Keratinocyte (primary cell): ENCODE data around the gene ENTPD6. TPM values are rescaled to one million over a fixed set of nuclear protein-coding genes. Genes with fewer than 3 reads are reported as not detected.

Experiments used
- DNase-seq: peaks from one replicate; pipeline ENCODE4 v3.0.0-alpha.2; 2011; ENCODE audit warnings: low read depth, missing footprints, low spot score
- FAIRE-seq: peaks from 2 replicates; lab custom pipeline; 2011; peaks lifted over from hg19 to GRCh38; lab: Jason Lieb, UNC
- H2AFZ ChIP-seq: 2 replicates; pipeline ENCODE4 v1.6.0; 2012; ENCODE audit warnings: low read length, control low read depth, inconsistent platforms; ENCODE audit not compliant: control insufficient read depth
- H3K27ac ChIP-seq: 2 replicates; pipeline ENCODE4 v1.5.1; 2011; ENCODE audit warnings: low read length; ENCODE audit not compliant: control insufficient read depth, insufficient read depth
- H3K27me3 ChIP-seq: 3 replicates; pipeline ENCODE4 v1.6.0; 2011; ENCODE audit warnings: low read length; ENCODE audit not compliant: control insufficient read depth, insufficient read depth; ENCODE audit errors: extremely low read depth
- H3K36me3 ChIP-seq, 2 experiments: 2 replicates in 1 of 2; 3 replicates in 1 of 2; pipeline ENCODE4 v1.5.1; 2011; ENCODE audit warnings: low read length in 2 of 2, mild to moderate bottlenecking in 1 of 2; ENCODE audit not compliant: control insufficient read depth in 2 of 2, insufficient read depth in 2 of 2; ENCODE audit errors: extremely low read depth in 1 of 2
- H3K4me1 ChIP-seq: 3 replicates; pipeline ENCODE4 v1.5.1; 2011; ENCODE audit warnings: low read length; ENCODE audit not compliant: control insufficient read depth, insufficient read depth; ENCODE audit errors: extremely low read depth
- H3K4me2 ChIP-seq: 3 replicates; pipeline ENCODE4 v1.6.0; 2011; ENCODE audit warnings: low read depth, low read length; ENCODE audit not compliant: control insufficient read depth, insufficient read depth; ENCODE audit errors: extremely low read depth
- H3K4me3 ChIP-seq, 3 experiments: fragments of 200-600 bp in 1 of 3; sonication (generic) in 1 of 3; 2 replicates in 2 of 3; 3 replicates in 1 of 3; pipeline ENCODE4 v1.5.1; 2011 to 2016; ENCODE audit warnings: low read length in 3 of 3, mild to moderate bottlenecking in 3 of 3, control low read depth in 2 of 3, inconsistent platforms in 1 of 3, low read depth in 1 of 3, mixed read lengths in 1 of 3, mixed run types in 1 of 3, moderate library complexity in 1 of 3; ENCODE audit not compliant: control insufficient read depth in 2 of 3, insufficient read depth in 2 of 3; ENCODE audit errors: extremely low read depth in 1 of 3
- H3K79me2 ChIP-seq: 2 replicates; pipeline ENCODE4 v1.6.0; 2012; ENCODE audit warnings: low read length; ENCODE audit not compliant: control insufficient read depth, insufficient read depth
- H3K9ac ChIP-seq: 3 replicates; pipeline ENCODE4 v1.6.0; 2011; ENCODE audit warnings: low read length; ENCODE audit not compliant: control insufficient read depth, insufficient read depth; ENCODE audit errors: extremely low read depth
- H3K9me1 ChIP-seq: 3 replicates; pipeline ENCODE4 v1.6.0; 2011; ENCODE audit warnings: low read length; ENCODE audit not compliant: control insufficient read depth, insufficient read depth; ENCODE audit errors: extremely low read depth
- H3K9me3 ChIP-seq: 2 replicates; pipeline ENCODE4 v1.5.1; 2012; ENCODE audit warnings: low read depth, low read length; ENCODE audit not compliant: control insufficient read depth
- H4K20me1 ChIP-seq: 3 replicates; pipeline ENCODE4 v1.6.0; 2011; ENCODE audit warnings: low read length; ENCODE audit not compliant: control insufficient read depth, insufficient read depth; ENCODE audit errors: extremely low read depth
- CTCF ChIP-seq, 3 experiments: IDR thresholded peaks in 1 of 3; conservative IDR thresholded peaks in 1 of 3; optimal IDR thresholded peaks in 1 of 3; 2 replicates in 2 of 3; 3 replicates in 1 of 3; pipeline versions ENCODE3 to v1.5.1; 2011; ENCODE audit warnings: low read length in 3 of 3, mild to moderate bottlenecking in 3 of 3, moderate library complexity in 2 of 3, control low read depth in 1 of 3, inconsistent platforms in 1 of 3; ENCODE audit not compliant: insufficient read depth in 2 of 3; ENCODE audit errors: extremely low read depth in 1 of 3
- EZH2 ChIP-seq: IDR thresholded peaks from one replicate; pipeline ENCODE4 v1.6.1; 2012; ENCODE audit warnings: inconsistent platforms, mild to moderate bottlenecking, low read length, moderate library complexity
- dilution Hi-C: fragments of 300-500 bp; cut with MboI; formaldehyde crosslinking; loops from one replicate; pipeline ENCODE4 v1.7.0; 2020; ENCODE audit warnings: low sequenced_read_pairs; ENCODE audit not compliant: extremely low pct_ligation_motif_present
- polyA plus RNA-seq, 5 experiments: library from polyadenylated mRNA; depleted of rRNA in 3 of 5; stranded (reverse) in 3 of 5; stranded (forward) in 1 of 5; unstranded in 1 of 5; fragments of >200 nt; gene quantifications; 1 replicate in 1 of 5; 2 replicates in 3 of 5; 3 replicates in 1 of 5; pipeline versions ENCODE4 v1.2.1 to v1.2.3, GENCODE V29; 2011 to 2012; ENCODE audit warnings: missing spikeins in 2 of 5, low read depth in 1 of 5, low replicate concordance in 1 of 5

ENTPD6 gene
- polyA plus RNA-seq, 1 donor (not counting 4 experiments of a cell fraction or from before 2014, with no cell fraction given), result 57.8 TPM

GRCh38 chr20:25148982-25149846, 46.3 kb upstream of the ENTPD6 start:
- H2AFZ ChIP-seq, result peak overlapping the region; percentile 82
- DNase-seq (no peak), FAIRE-seq (no peak)
- no peaks in the 10 kb centered on the region for H3K4me1 ChIP-seq
- no peaks in the 10 kb centered on the region for H3K36me3 ChIP-seq
- H3K27me3 ChIP-seq, result peaks cover 26% of the 10 kb centered on the region
- TF ChIP-seq CTCF (optimal IDR thresholded peaks at IDR 0.05 in 1 of 3, IDR thresholded peaks at IDR 0.05 in 1 of 3, conservative IDR thresholded peaks at IDR 0.05 in 1 of 3; ENCODE audit: extremely low read depth in 1 of 3, insufficient read depth in 2 of 3, low read length in 3 of 3), result no peak
- TF ChIP-seq EZH2, result peak; percentile 30
- dilution Hi-C loops, result no loop called here
- no peaks in the 10 kb centered on the region for H3K9me1 ChIP-seq
- no peaks in the 10 kb centered on the region for H4K20me1 ChIP-seq
- H3K9me3 ChIP-seq, result no peaks in the 10 kb centered on the region
- H3K4me3 ChIP-seq, result no peak overlapping the region
- H3K4me2 ChIP-seq, result peak overlapping the region; percentile 37
- H3K79me2 ChIP-seq, result no peaks in the 10 kb centered on the region
- no peak overlapping the region for H3K9ac ChIP-seq
- no peak overlapping the region for H3K27ac ChIP-seq

GRCh38 chr20:25150016-25150415, 45.5 kb upstream of the ENTPD6 start:
- Histone ChIP-seq H3K27me3 (peaks cover 26% of the 10 kb centered on the region), H3K4me3 (no peak overlapping the region), H3K4me2 (no peak overlapping the region), H3K9ac (no peak overlapping the region), H3K79me2 (no peaks in the 10 kb centered on the region), H3K4me1 (no peaks in the 10 kb centered on the region), H3K36me3 (no peaks in the 10 kb centered on the region), H3K9me3 (no peaks in the 10 kb centered on the region), H3K27ac (no peak overlapping the region), H4K20me1 (no peaks in the 10 kb centered on the region), H2AFZ (no peak overlapping the region), H3K9me1 (no peaks in the 10 kb centered on the region)
- TF ChIP-seq CTCF (optimal IDR thresholded peaks at IDR 0.05 in 1 of 3, IDR thresholded peaks at IDR 0.05 in 1 of 3, conservative IDR thresholded peaks at IDR 0.05 in 1 of 3; ENCODE audit: extremely low read depth in 1 of 3, insufficient read depth in 2 of 3, low read length in 3 of 3) (no peak), EZH2 (no peak)
- FAIRE-seq (no peak), DNase-seq (no peak)
- dilution Hi-C loops, result no loop called here
